WTC11 (cell line): ENCODE results near the gene CEP57L1. TPM values are rescaled to one million over a fixed set of nuclear protein-coding genes. Genes with fewer than 3 reads are reported as not detected.

ENCODE experiments used
- ATAC-seq: fragments of 200-7000 bp; cut with Tn5 transposase; 2 replicates; pipeline ENCODE4 v1.10.0; 2021; ENCODE audit warnings: mild to moderate bottlenecking, moderate library complexity
- CTCF ChIA-PET: fragments of 300-600 bp; sonication (Branson Sonifier 250); formaldehyde crosslinking; loops from one replicate; lab custom pipeline; 2021; ENCODE audit warnings: antibody characterized with exemption; lab: Charles Lee
- POLR2A ChIA-PET: fragments of 350-600 bp; sonication (Branson Sonifier 250); formaldehyde crosslinking; loops from one replicate; lab custom pipeline; 2021; ENCODE audit warnings: antibody characterized with exemption; lab: Charles Lee
- DNase-seq: peaks from one replicate; pipeline ENCODE4 v3.0.0; 2021; ENCODE audit warnings: low spot score
- H3K27ac Mint-ChIP-seq: 2 replicates; pipeline ENCODE4 v1.8.0; 2021; ENCODE audit warnings: mixed read lengths
- H3K27me3 Mint-ChIP-seq: 2 replicates; pipeline ENCODE4 v1.8.0; 2021; ENCODE audit warnings: low read depth, mild to moderate bottlenecking, moderate library complexity, mixed read lengths
- H3K36me3 Mint-ChIP-seq: 2 replicates; pipeline ENCODE4 v1.8.0; 2021; ENCODE audit warnings: mixed read lengths
- H3K4me1 Mint-ChIP-seq: 2 replicates; pipeline ENCODE4 v1.8.0; 2022; ENCODE audit warnings: mixed read lengths
- H3K4me3 Mint-ChIP-seq: 2 replicates; pipeline ENCODE4 v1.8.0; 2021; ENCODE audit warnings: mild to moderate bottlenecking, moderate library complexity, mixed read lengths
- H3K9me3 Mint-ChIP-seq: 2 replicates; pipeline ENCODE4 v1.8.0; 2021; ENCODE audit warnings: mixed read lengths
- CBFB ChIP-seq: sonication (generic); formaldehyde crosslinking; IDR thresholded peaks from 2 replicates; pipeline ENCODE4 v1.8.1; 2022; ENCODE audit warnings: mild to moderate bottlenecking, low read depth, missing genetic modification reagents
- FOXJ3 ChIP-seq: sonication (generic); formaldehyde crosslinking; IDR thresholded peaks from 2 replicates; pipeline ENCODE4 v1.9.0; 2021; ENCODE audit warnings: missing genetic modification reagents, mild to moderate bottlenecking, borderline replicate concordance
- FOXK1 ChIP-seq: sonication (generic); formaldehyde crosslinking; IDR thresholded peaks from 2 replicates; pipeline ENCODE4 v1.8.0; 2022; ENCODE audit warnings: mild to moderate bottlenecking, moderate library complexity, missing genetic modification reagents
- GRHL2 ChIP-seq: fragments of 250-450 bp; sonication (Bioruptor Pico); IDR thresholded peaks from 2 replicates; pipeline ENCODE4 v1.8.0; 2022; ENCODE audit warnings: mild to moderate bottlenecking, moderate library complexity; ENCODE audit not compliant: insufficient replicate concordance, severe bottlenecking
- IRF2 ChIP-seq: sonication (generic); formaldehyde crosslinking; IDR thresholded peaks from 2 replicates; pipeline ENCODE4 v1.8.0; 2022; ENCODE audit warnings: low read depth, missing genetic modification reagents, borderline replicate concordance
- NFE2L1 ChIP-seq: sonication (generic); formaldehyde crosslinking; IDR thresholded peaks from 2 replicates; pipeline ENCODE4 v1.8.1; 2023; ENCODE audit warnings: missing genetic modification reagents
- NR1H2 ChIP-seq: sonication (generic); formaldehyde crosslinking; IDR thresholded peaks from 2 replicates; pipeline ENCODE4 v1.9.0; 2021; ENCODE audit warnings: mild to moderate bottlenecking, moderate library complexity, missing genetic modification reagents
- SP1 ChIP-seq: sonication (generic); formaldehyde crosslinking; conservative IDR thresholded peaks from 2 replicates; pipeline ENCODE4 v1.8.1; 2022; ENCODE audit warnings: missing genetic modification reagents
- TCF7 ChIP-seq: sonication (generic); formaldehyde crosslinking; IDR thresholded peaks from 2 replicates; pipeline ENCODE4 v1.8.0; 2022; ENCODE audit warnings: mild to moderate bottlenecking, low read depth, missing genetic modification reagents, moderate library complexity
- total RNA-seq: library from RNA; stranded (reverse); gene quantifications from 3 replicates; pipeline ENCODE4 v1.2.3, GENCODE V29; 2021
- TF ChIP-seq, protein P1 (sequence below): sonication (generic); formaldehyde crosslinking; IDR thresholded peaks from 2 replicates; pipeline ENCODE4 v1.8.0; 2022; ENCODE audit warnings: mild to moderate bottlenecking, missing genetic modification reagents
- TF ChIP-seq, protein P2 (sequence below): sonication (generic); formaldehyde crosslinking; IDR thresholded peaks from 2 replicates; pipeline ENCODE4 v1.8.1; 2023; ENCODE audit warnings: mild to moderate bottlenecking, moderate library complexity, missing genetic modification reagents
- TF ChIP-seq, protein P3 (sequence below): fragments of 250-450 bp; sonication (Bioruptor Pico); IDR thresholded peaks from 2 replicates; pipeline ENCODE4 v2.1.2; 2022; ENCODE audit warnings: mild to moderate bottlenecking, moderate library complexity
- TF ChIP-seq, protein P4 (sequence below): sonication (generic); formaldehyde crosslinking; IDR thresholded peaks from 2 replicates; pipeline ENCODE4 v1.8.1; 2022; ENCODE audit warnings: mild to moderate bottlenecking, missing genetic modification reagents, moderate library complexity, borderline replicate concordance
- TF ChIP-seq, protein P5 (sequence below): sonication (generic); formaldehyde crosslinking; IDR thresholded peaks from 2 replicates; pipeline ENCODE4 v1.8.0; 2022; ENCODE audit warnings: mild to moderate bottlenecking, missing genetic modification reagents
- TF ChIP-seq, protein P6 (sequence below): fragments of 250-450 bp; sonication (Bioruptor Pico); IDR thresholded peaks from 2 replicates; pipeline ENCODE4 v1.9.0; 2021; ENCODE audit warnings: mild to moderate bottlenecking, borderline replicate concordance
- TF ChIP-seq, protein P7 (sequence below): fragments of 200-600 bp; IDR thresholded peaks from 2 replicates; pipeline ENCODE4 v1.8.0; 2022; ENCODE audit warnings: antibody characterized with exemption

Gene CEP57L1
- total RNA-seq, 1 experiment from 2014 or later: 13.1 TPM

DNA sequence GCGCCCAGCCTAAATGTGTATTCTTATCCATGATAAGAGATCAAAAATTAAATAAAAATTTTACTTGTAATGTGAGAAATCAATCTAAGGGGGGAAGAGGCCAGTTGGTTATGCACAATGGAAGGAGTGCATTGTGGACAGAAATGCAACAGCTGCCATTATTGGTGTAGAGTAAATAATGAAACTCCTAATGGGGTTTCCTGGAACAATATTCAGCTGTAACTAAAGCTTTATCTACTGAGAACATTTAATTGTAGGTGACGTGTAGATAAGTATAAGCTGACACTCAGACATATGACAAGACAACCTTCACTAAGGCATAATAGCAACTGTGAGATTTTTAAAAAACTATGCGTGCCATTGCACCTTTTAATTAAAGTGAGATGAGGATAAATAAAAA, 71.4 kb downstream of the CEP57L1 start (continued):
- TF ChIP-seq NFE2L1 (CRISPR knock-in tag) (no peak), IRF2 (no peak)
- TF ChIP-seq, protein P1, sequence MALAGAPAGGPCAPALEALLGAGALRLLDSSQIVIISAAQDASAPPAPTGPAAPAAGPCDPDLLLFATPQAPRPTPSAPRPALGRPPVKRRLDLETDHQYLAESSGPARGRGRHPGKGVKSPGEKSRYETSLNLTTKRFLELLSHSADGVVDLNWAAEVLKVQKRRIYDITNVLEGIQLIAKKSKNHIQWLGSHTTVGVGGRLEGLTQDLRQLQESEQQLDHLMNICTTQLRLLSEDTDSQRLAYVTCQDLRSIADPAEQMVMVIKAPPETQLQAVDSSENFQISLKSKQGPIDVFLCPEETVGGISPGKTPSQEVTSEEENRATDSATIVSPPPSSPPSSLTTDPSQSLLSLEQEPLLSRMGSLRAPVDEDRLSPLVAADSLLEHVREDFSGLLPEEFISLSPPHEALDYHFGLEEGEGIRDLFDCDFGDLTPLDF (CRISPR knock-in tag): no peak
- TF ChIP-seq, protein P2, sequence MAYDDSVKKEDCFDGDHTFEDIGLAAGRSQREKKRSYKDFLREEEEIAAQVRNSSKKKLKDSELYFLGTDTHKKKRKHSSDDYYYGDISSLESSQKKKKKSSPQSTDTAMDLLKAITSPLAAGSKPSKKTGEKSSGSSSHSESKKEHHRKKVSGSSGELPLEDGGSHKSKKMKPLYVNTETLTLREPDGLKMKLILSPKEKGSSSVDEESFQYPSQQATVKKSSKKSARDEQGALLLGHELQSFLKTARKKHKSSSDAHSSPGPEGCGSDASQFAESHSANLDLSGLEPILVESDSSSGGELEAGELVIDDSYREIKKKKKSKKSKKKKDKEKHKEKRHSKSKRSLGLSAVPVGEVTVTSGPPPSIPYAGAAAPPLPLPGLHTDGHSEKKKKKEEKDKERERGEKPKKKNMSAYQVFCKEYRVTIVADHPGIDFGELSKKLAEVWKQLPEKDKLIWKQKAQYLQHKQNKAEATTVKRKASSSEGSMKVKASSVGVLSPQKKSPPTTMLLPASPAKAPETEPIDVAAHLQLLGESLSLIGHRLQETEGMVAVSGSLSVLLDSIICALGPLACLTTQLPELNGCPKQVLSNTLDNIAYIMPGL (CRISPR knock-in tag): no peak
- TF ChIP-seq, protein P3, sequence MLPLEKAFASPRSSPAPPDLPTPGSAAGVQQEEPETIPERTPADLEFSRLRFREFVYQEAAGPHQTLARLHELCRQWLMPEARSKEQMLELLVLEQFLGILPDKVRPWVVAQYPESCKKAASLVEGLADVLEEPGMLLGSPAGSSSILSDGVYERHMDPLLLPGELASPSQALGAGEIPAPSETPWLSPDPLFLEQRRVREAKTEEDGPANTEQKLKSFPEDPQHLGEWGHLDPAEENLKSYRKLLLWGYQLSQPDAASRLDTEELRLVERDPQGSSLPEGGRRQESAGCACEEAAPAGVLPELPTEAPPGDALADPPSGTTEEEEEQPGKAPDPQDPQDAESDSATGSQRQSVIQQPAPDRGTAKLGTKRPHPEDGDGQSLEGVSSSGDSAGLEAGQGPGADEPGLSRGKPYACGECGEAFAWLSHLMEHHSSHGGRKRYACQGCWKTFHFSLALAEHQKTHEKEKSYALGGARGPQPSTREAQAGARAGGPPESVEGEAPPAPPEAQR (CRISPR knock-in tag): no peak

DNA sequence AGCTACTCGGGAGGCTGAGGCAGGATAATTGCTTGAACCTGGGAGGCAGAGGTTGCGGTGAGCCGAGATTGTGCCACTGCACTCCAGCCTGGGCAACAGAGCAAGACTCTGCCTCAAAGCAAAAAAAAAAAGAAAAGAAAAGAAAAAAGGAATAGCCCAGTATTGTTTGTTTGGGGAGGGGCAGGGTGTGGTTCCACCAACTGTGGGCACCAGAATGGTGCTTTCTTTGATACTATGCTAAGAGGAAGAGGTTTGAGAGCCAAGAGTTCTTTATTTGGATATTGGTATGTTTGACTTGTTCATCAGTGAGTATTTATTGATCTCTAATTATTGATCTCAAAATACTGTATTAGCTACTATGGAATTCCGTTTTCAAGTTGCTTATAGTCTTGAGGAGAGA, 72.3 kb downstream of the CEP57L1 start:
- Mint-ChIP-seq H3K4me1 (no peaks in the 10 kb centered on the region), H3K9me3 (no peaks in the 10 kb centered on the region), H3K27ac (no peak overlapping the region), H3K4me3 (no peak overlapping the region), H3K36me3 (no peaks in the 10 kb centered on the region), H3K27me3 (no peaks in the 10 kb centered on the region)
- ChIA-PET POLR2A (no interaction called here), CTCF (no interaction called here)
- TF ChIP-seq, protein P4, sequence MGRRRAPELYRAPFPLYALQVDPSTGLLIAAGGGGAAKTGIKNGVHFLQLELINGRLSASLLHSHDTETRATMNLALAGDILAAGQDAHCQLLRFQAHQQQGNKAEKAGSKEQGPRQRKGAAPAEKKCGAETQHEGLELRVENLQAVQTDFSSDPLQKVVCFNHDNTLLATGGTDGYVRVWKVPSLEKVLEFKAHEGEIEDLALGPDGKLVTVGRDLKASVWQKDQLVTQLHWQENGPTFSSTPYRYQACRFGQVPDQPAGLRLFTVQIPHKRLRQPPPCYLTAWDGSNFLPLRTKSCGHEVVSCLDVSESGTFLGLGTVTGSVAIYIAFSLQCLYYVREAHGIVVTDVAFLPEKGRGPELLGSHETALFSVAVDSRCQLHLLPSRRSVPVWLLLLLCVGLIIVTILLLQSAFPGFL (CRISPR knock-in tag): no peak
- TF ChIP-seq TCF7 (CRISPR knock-in tag) (no peak), SP1 (no peak), FOXJ3 (no peak), NR1H2 (no peak), FOXK1 (no peak), GRHL2 (CRISPR knock-in tag) (no peak), CBFB (CRISPR knock-in tag) (no peak)
- TF ChIP-seq, protein P5, sequence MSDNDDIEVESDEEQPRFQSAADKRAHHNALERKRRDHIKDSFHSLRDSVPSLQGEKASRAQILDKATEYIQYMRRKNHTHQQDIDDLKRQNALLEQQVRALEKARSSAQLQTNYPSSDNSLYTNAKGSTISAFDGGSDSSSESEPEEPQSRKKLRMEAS: no peak
- TF ChIP-seq, protein P6, sequence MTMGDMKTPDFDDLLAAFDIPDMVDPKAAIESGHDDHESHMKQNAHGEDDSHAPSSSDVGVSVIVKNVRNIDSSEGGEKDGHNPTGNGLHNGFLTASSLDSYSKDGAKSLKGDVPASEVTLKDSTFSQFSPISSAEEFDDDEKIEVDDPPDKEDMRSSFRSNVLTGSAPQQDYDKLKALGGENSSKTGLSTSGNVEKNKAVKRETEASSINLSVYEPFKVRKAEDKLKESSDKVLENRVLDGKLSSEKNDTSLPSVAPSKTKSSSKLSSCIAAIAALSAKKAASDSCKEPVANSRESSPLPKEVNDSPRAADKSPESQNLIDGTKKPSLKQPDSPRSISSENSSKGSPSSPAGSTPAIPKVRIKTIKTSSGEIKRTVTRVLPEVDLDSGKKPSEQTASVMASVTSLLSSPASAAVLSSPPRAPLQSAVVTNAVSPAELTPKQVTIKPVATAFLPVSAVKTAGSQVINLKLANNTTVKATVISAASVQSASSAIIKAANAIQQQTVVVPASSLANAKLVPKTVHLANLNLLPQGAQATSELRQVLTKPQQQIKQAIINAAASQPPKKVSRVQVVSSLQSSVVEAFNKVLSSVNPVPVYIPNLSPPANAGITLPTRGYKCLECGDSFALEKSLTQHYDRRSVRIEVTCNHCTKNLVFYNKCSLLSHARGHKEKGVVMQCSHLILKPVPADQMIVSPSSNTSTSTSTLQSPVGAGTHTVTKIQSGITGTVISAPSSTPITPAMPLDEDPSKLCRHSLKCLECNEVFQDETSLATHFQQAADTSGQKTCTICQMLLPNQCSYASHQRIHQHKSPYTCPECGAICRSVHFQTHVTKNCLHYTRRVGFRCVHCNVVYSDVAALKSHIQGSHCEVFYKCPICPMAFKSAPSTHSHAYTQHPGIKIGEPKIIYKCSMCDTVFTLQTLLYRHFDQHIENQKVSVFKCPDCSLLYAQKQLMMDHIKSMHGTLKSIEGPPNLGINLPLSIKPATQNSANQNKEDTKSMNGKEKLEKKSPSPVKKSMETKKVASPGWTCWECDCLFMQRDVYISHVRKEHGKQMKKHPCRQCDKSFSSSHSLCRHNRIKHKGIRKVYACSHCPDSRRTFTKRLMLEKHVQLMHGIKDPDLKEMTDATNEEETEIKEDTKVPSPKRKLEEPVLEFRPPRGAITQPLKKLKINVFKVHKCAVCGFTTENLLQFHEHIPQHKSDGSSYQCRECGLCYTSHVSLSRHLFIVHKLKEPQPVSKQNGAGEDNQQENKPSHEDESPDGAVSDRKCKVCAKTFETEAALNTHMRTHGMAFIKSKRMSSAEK (CRISPR knock-in tag): no peak
- TF ChIP-seq, protein P7, sequence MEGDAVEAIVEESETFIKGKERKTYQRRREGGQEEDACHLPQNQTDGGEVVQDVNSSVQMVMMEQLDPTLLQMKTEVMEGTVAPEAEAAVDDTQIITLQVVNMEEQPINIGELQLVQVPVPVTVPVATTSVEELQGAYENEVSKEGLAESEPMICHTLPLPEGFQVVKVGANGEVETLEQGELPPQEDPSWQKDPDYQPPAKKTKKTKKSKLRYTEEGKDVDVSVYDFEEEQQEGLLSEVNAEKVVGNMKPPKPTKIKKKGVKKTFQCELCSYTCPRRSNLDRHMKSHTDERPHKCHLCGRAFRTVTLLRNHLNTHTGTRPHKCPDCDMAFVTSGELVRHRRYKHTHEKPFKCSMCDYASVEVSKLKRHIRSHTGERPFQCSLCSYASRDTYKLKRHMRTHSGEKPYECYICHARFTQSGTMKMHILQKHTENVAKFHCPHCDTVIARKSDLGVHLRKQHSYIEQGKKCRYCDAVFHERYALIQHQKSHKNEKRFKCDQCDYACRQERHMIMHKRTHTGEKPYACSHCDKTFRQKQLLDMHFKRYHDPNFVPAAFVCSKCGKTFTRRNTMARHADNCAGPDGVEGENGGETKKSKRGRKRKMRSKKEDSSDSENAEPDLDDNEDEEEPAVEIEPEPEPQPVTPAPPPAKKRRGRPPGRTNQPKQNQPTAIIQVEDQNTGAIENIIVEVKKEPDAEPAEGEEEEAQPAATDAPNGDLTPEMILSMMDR: no peak
- DNase-seq (no peak), ATAC-seq (no peak)
